ENCODE results near the gene HDAC3. TPM values are rescaled to one million over a fixed set of nuclear protein-coding genes. Genes with fewer than 3 reads are reported as not detected.

Gene HDAC3
- total RNA-seq, 2 experiments from 2014 or later: 87.1 to 90.0 TPM

DNA sequence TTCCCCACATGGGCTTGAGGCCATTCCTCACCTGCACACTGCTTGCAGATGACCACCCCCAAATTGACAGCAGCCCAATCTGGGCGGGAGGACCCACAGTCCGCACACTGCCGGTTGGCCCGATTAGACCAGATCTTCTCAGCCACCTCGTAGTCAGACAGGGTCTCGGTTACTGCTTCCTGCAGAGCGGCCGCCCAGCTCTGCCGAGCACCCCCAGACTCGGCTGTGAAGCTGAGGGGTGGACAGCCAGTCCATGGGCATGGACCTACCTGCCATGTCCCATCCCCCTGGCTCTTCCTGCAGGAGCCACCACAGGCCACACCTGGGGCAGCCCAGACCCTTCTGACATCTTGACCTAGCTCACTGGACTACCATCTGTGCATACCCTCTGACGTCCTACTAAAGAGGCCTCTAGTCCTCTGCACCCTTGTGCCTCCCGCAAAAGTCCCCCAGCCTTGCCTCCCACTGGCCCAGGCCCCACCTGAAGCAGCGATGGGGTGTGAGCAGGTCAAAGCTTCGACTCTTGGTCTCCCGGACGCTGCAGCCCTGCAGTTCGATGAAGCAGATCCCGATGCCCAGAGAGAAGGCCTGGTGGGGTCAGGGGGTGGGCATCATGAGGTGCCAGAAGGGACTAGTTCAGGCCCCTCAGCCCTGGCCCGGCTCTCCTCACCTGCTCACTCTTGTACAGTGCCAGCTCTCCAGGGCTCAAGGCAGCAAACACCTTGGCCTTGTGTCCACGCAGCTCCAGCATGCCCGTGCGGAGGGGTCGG, 35.6 kb upstream of the HDAC3 start:
- Mint-ChIP-seq H3K27me3 (no peaks in the 10 kb centered on the region), H3K36me3 (no peaks in the 10 kb centered on the region), H3K4me1 (no peaks in the 10 kb centered on the region), H3K9me3 (ENCODE audit: low read depth) (no peaks in the 10 kb centered on the region), H3K4me3 (no peak overlapping the region), H3K27ac (no peak overlapping the region)
- DNase-seq: no peak
- ATAC-seq: no peak
- CTCF ChIA-PET: interaction anchor here (1.0 to 4.3 kb wide), 3 partner anchors 12 to 288 kb away, joined by 3 to 25 read pairs (median 3); no protein-coding TSS in a partner anchor

DNA sequence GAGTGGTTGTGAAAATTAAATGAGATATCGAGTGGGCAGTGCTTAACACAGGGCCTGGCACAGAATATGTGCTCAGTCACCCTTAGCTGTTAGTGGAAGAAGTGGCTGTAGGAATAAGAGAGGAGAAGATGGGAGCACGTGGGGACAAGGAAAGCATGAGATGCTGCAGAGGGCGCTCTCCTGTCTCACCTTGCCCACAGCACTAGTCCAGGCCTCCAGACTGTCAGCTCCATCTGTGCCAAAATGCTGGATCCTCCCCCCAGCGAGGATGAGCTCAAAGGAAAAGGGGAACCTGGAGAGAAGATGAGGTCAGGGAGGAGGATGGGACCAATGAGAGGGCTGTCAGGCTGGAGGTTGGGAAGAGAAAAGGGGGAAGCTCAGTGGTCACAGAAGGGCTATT, 32.9 kb upstream of the HDAC3 start:
- Mint-ChIP-seq H3K36me3 (no peaks in the 10 kb centered on the region), H3K4me1 (peaks cover 2% of the 10 kb centered on the region), H3K9me3 (ENCODE audit: low read depth) (no peaks in the 10 kb centered on the region), H3K27ac (no peak overlapping the region), H3K27me3 (no peaks in the 10 kb centered on the region), H3K4me3 (no peak overlapping the region)
- CTCF ChIA-PET: interaction anchor here (0.7 to 4.3 kb wide), 8 partner anchors 14 to 320 kb away, joined by 3 to 25 read pairs (median 4); no protein-coding TSS in a partner anchor
- ATAC-seq (no peak), DNase-seq (no peak)

DNA sequence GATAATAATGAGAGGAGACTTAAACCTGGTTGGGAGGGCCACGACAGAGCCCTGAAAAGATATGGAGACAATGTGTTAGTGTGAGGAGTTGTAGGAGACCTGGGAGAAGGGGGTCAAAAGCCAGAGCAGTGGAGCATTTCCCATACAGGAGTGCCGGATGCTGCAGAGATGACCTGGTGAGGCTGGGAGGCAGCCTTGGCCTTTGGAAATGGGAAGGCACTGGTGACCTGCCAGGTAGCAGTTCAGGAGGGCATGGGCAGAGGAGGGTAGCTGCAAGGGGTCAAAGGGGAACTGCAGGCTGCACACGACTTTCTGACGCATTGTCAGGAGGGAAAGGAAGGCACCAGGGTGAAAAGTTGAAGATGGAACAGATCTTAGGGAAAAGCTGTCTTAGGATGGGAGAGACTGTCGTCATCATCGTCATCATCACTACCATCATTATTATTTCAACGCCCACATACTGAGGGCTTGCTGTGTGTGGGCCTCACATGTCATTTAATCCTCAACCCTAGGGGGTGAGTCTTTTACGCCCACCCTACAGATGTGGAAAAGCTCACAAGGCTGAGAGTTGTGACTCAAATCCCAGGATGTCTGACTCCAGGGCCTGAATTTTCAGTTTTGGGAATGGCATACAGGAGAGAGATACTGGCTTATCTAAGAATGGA, 32.1 kb upstream of the HDAC3 start:
- ATAC-seq: no peak
- CTCF ChIA-PET: interaction anchor here (0.7 to 5.0 kb wide), 8 partner anchors 15 to 273 kb away, joined by 3 to 39 read pairs (median 4); no protein-coding TSS in a partner anchor
- Mint-ChIP-seq H3K27ac (no peak overlapping the region), H3K4me3 (no peak overlapping the region), H3K9me3 (ENCODE audit: low read depth) (no peaks in the 10 kb centered on the region), H3K27me3 (no peaks in the 10 kb centered on the region), H3K4me1 (peaks cover 2% of the 10 kb centered on the region), H3K36me3 (no peaks in the 10 kb centered on the region)
- no peak for DNase-seq

DNA sequence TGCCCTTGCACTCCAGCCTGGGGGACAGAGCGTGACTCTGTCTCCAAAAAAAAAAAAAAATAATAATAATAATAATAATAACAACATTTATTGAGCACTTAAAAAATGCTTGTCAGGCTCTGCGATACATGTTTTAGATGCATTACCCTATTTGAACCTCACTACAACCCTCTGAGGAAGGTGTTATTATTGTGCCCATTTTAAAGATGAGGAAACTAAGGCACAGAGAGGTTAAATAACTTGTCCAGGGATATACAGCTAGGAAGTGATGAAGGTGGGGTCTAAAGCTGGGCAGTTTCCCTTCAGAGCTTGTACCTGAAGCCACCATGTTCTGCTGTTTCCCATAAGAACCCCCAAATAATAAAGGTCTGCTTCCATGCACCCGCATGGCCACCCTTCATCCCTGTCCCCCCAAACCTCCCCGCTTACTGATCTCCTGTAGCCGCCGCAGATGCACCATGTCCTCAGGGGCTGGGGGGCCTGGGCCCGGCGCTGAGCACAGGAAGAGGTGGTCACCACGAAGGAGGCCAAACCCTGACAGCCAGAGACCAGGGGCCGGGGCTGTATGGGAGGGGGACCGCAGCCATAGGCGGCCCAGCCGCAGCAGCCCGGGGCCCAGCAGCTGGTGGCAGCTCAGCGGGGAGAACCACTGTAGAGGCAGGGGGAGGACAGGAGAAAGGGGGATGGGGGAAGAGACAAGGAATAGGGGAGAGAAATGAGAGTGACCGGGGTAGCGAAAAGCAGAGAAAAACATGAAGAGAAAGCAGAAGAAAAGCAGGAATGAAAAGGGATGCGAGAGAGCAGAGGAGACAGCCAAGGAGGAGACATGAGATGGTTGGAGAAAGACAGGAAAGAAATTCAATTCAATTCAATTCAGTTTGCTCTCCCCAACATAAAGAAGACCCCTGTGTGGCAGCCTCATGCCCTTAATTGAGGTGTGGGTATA, 29.6 kb upstream of the HDAC3 start:
- no peak overlapping the region for H3K4me3 Mint-ChIP-seq
- DNase-seq (no peak), ATAC-seq (no peak)
- H3K9me3 Mint-ChIP-seq (ENCODE audit: low read depth): no peaks in the 10 kb centered on the region
- CTCF ChIA-PET: interaction anchor here (0.7 to 5.0 kb wide), 9 partner anchors 10 to 338 kb away, joined by 3 to 49 read pairs (median 9); partner anchors contain the start of genes ARAP3, HDAC3, PCDH1 and RELL2
- H3K27ac Mint-ChIP-seq: no peak overlapping the region
- H3K4me1 Mint-ChIP-seq: peaks cover 2% of the 10 kb centered on the region
- no peaks in the 10 kb centered on the region for H3K36me3 Mint-ChIP-seq
- H3K27me3 Mint-ChIP-seq: no peaks in the 10 kb centered on the region

DNA sequence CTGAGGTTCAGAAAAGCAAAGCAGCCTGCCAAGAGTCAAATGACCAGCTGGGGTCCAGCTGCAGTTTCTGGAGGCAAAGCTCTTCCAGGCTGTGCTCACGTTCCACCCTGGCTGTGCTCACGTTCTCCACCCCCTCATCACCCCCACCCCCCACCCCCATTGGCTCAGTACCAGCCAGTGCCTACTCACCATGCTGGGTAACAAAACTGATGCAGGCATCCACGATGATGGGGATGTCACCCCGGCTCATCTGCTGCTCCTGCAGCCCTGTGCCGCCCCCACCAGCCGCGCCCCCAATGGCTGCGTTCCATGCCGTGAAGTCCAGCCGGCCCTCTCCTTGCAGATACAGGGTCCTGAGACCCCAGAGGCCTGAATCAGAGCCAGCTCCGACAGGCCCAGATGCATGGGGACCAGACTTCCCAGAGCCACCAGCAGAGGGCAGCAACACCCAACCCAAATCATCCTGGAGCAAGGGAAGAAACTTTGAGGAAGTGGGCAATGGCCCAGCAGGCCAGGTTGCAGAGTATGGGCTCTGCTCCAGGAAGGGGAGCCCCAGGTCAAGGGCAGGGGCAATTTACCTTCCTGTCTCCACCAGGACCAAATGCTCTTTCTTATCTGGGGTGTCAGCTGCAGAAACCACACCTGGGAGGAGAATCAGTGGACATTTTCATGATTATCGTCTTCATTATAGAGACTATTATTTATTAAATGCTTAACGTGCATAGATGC, 28.2 kb upstream of the HDAC3 start:
- CTCF ChIA-PET: interaction anchor here (0.6 to 5.0 kb wide), 29 partner anchors 9 to 305 kb away, joined by 3 to 49 read pairs (median 5); partner anchors contain the start of genes ARAP3, DELE1, FCHSD1 and HDAC3
- DNase-seq (peak; percentile 81), ATAC-seq (peak; percentile 93)
- H3K36me3 Mint-ChIP-seq: no peaks in the 10 kb centered on the region
- H3K27me3 Mint-ChIP-seq: no peaks in the 10 kb centered on the region
- H3K9me3 Mint-ChIP-seq (ENCODE audit: low read depth): no peaks in the 10 kb centered on the region
- H3K4me3 Mint-ChIP-seq: no peak overlapping the region
- no peak overlapping the region for H3K27ac Mint-ChIP-seq
- H3K4me1 Mint-ChIP-seq: peaks cover 2% of the 10 kb centered on the region

DNA sequence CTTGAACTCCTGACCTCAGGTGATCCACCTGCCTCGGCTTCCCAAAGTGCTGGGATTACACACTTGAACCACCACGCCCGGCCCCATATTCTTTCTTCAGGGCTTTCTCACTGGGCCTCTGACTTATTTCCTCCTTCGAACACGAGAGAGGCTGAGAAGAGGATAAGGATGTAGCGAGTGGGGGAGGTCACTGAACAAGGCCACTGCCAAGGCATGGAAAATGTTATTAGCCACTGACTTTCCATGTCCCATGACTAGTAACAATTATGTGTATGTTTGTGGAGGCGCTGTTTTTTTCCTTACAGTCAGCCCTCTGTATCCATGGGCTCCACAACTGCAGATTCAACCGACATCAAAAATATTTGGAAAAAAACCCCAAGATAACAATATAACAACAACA, 26.9 kb upstream of the HDAC3 start:
- ATAC-seq: no peak
- Mint-ChIP-seq H3K4me3 (no peak overlapping the region), H3K9me3 (ENCODE audit: low read depth) (no peaks in the 10 kb centered on the region), H3K36me3 (no peaks in the 10 kb centered on the region), H3K27ac (no peak overlapping the region), H3K4me1 (peaks cover 2% of the 10 kb centered on the region), H3K27me3 (no peaks in the 10 kb centered on the region)
- no peak for DNase-seq
- CTCF ChIA-PET: interaction anchor here (1.0 to 5.0 kb wide), 7 partner anchors 10 to 217 kb away, joined by 3 to 49 read pairs (median 5); partner anchors contain the start of genes FCHSD1 and PCDH1

DNA sequence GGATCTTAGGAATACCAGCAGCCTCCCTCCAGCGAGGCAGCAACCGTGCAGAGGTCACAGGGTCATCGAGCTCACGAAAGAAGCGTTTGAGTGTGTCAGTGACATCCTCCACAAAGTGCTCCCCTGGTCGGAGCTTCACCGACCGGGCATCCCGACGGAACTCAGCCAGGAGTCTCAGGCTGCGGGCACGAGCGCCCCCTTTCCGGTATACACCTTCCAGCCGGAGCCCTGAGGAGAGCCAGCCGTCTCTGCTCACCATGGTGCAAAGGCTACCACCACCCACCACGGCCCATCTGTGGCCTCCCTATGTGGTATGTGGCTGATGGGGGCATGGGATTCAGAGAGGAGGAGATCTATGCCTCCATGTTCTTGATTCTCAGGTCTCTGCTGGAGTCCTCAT, 25.4 kb upstream of the HDAC3 start:
- Mint-ChIP-seq H3K9me3 (ENCODE audit: low read depth) (no peaks in the 10 kb centered on the region), H3K4me1 (peaks cover 2% of the 10 kb centered on the region), H3K27ac (no peak overlapping the region), H3K36me3 (peaks cover 2% of the 10 kb centered on the region), H3K27me3 (no peaks in the 10 kb centered on the region), H3K4me3 (no peak overlapping the region)
- ATAC-seq: no peak
- CTCF ChIA-PET: interaction anchor here (1.1 to 1.5 kb wide), 2 partner anchors 8 to 9 kb away, joined by 3 to 5 read pairs; no protein-coding TSS in a partner anchor
- no peak for DNase-seq

DNA sequence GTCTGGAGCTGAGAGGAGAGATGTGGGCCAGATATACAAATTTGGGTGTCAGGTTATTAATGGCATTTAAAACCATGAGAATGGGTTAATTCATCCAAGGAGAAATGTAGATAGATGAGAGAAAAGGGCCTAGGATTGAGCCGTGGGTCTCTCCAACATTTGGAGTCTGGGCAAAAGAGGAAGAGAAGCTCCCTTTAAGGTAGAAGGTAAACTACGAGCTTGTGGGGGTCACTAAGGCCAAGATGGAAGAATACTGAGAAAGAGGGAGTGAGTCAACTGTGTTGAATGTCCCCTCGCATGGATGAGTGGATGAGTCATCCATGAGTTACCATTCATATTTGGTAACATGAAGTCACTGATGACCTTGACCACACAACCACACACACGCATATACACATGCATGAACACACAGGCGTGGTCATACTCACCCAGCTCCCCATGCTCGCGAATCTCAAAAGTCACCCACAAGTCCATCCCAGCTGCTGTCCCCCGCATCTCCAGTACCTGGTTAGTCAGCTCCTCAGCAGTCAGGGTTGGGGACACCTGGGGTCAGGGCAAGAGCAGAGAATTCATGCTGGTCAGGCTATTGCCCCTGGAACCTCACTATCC, 21.4 kb upstream of the HDAC3 start:
- Mint-ChIP-seq H3K27me3 (no peaks in the 10 kb centered on the region), H3K9me3 (ENCODE audit: low read depth) (no peaks in the 10 kb centered on the region), H3K4me3 (no peak overlapping the region), H3K36me3 (peaks cover 3% of the 10 kb centered on the region), H3K4me1 (no peaks in the 10 kb centered on the region), H3K27ac (no peak overlapping the region)
- ATAC-seq (peak; percentile 51), DNase-seq (no peak)
- CTCF ChIA-PET: interaction anchor here (0.8 to 1.3 kb wide), 4 partner anchors 25 to 221 kb away, joined by 3 to 5 read pairs (median 4); partner anchors contain the start of genes DIAPH1 and PCDH1

DNA sequence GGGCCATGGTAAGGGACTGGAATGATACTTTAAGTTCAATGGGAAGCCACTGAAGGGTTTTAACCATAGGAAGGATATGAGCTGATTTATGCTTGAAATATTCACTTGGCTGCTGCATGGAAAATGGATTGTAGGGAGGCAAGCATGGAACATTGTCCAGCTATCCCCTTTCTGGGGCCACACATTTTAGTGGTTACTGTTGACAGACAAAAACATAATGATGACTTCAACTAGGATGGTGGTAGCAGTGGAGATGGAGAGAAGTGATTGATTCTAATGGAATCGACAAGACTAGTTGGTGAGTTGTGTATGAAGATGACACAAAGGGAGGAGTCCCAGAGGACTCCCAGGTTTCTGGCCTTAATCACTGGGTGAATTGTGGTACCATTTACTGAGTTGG, 20.8 kb upstream of the HDAC3 start:
- no peak for DNase-seq
- no peak for ATAC-seq
- CTCF ChIA-PET: interaction anchor here (0.8 to 1.3 kb wide), 4 partner anchors 26 to 221 kb away, joined by 3 to 5 read pairs (median 4); partner anchors contain the start of genes DIAPH1 and PCDH1
- Mint-ChIP-seq H3K4me3 (no peak overlapping the region), H3K36me3 (peaks cover 3% of the 10 kb centered on the region), H3K4me1 (peaks cover 4% of the 10 kb centered on the region), H3K9me3 (ENCODE audit: low read depth) (no peaks in the 10 kb centered on the region), H3K27ac (no peak overlapping the region), H3K27me3 (no peaks in the 10 kb centered on the region)

DNA sequence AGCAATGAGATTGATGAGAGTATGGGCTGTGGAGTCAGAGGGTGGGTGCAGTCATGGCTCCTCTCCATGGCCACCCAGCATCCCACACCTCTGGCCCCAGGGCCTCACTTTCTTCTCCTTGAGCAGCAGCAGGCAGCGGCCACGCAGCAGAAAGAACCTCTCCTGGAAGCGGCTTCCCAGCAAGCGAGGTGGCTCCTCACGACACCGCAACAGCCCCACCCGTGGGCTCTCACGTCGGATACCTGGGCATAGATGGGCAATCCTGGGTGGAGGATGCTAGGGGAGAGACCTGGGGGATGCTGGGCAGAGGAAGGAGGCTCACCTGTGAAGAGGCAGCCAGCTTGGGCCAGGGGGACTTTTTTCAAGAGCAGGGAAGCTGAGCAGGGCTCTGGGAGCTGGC, 19.7 kb upstream of the HDAC3 start:
- Mint-ChIP-seq H3K27ac (no peak overlapping the region), H3K36me3 (peaks cover 3% of the 10 kb centered on the region)
- no peak for DNase-seq

DNA sequence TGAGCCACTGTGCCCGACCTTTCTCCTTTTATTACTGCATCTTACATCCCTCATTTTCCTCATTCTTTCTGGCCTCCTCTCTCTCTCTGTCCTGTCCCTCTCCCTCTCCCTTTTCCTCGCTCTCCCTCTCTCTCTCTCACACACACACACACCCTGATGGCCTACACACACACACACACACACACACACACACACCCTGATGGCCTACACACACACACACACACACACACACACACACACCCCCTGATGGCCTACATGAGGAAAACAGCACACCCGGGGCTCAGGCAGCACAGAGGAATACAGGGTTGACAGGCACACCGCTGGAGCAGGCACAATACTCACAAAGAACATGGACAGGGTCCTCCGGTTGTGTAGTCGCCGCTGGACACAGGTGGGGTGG, 18.4 kb upstream of the HDAC3 start:
- DNase-seq: no peak
- no peak overlapping the region for H3K4me3 Mint-ChIP-seq
- ATAC-seq: no peak
- no peak overlapping the region for H3K27ac Mint-ChIP-seq
- H3K36me3 Mint-ChIP-seq: peaks cover 3% of the 10 kb centered on the region
- peaks cover 19% of the 10 kb centered on the region for H3K4me1 Mint-ChIP-seq
- CTCF ChIA-PET: interaction anchor here (0.7 to 1.3 kb wide), 2 partner anchors 10 to 25 kb away, joined by 3 to 6 read pairs; no protein-coding TSS in a partner anchor
- no peaks in the 10 kb centered on the region for H3K9me3 Mint-ChIP-seq (ENCODE audit: low read depth)
- H3K27me3 Mint-ChIP-seq: no peaks in the 10 kb centered on the region

More for the DNA sequence above, 19.7 kb upstream of the HDAC3 start:
- H3K4me3 Mint-ChIP-seq: no peak overlapping the region
- H3K9me3 Mint-ChIP-seq (ENCODE audit: low read depth): no peaks in the 10 kb centered on the region
- peaks cover 12% of the 10 kb centered on the region for H3K4me1 Mint-ChIP-seq
- CTCF ChIA-PET: interaction anchor here (0.8 kb wide), 1 partner anchor 9 kb away, joined by 3 read pairs; no protein-coding TSS in a partner anchor
- H3K27me3 Mint-ChIP-seq: no peaks in the 10 kb centered on the region
- no peak for ATAC-seq

DNA sequence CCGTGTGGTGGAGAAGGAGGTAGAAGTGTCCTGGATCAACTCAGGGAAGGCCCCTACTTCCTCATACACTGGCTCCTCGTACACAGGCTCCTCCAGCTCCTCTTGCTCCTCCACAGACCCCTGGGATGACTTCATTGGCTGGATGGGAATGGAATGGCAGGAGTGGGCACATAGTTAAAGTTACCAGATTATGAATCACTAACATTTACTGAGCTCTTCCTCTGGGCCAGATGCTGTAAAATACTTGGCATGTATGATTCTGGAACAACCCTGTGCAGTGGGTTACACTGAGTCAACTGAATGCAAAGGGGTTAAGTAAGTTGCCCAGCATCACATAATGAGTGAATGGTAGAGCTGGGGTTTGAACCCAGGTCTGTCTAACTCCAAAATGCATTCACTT, 17.6 kb upstream of the HDAC3 start:
- no peak for DNase-seq
- no peak for ATAC-seq
- Mint-ChIP-seq H3K27me3 (no peaks in the 10 kb centered on the region), H3K4me1 (peaks cover 22% of the 10 kb centered on the region), H3K36me3 (peaks cover 3% of the 10 kb centered on the region), H3K9me3 (ENCODE audit: low read depth) (no peaks in the 10 kb centered on the region), H3K4me3 (no peak overlapping the region), H3K27ac (no peak overlapping the region)
- CTCF ChIA-PET: interaction anchor here (0.7 to 1.3 kb wide), 6 partner anchors 10 to 284 kb away, joined by 3 to 6 read pairs (median 4); partner anchors contain the start of genes PCDH1 and PCDHGB3

All from activated CD8-positive, alpha-beta memory T cell treated with anti-CD3 and anti-CD28 coated beads, Interleukin-2, amount 10 ng/mL, durations not matched to agents 7 days and 5 days (primary cell).